GM19025 (cell line): ENCODE measurements around the gene SYNE1.
"Not testable (repeated sequence)": the region's sequence is repeated elsewhere in the genome, so short reads cannot be mapped to it uniquely, and the experiment has no call there.

Experiments
- ATAC-seq: cut with Tn5 transposase; IDR thresholded peaks from one replicate; pipeline ENCODE4 v1.9.1; 2021; ENCODE audit warnings: mild to moderate bottlenecking, low read depth, moderate library complexity; ENCODE audit not compliant: unreplicated experiment

Gene SYNE1

GRCh38 chr6:152089992-152090391, 547.2 kb downstream of the SYNE1 start:
- no peak for ATAC-seq

GRCh38 chr6:152087701-152088100, 549.5 kb downstream of the SYNE1 start:
- no peak for ATAC-seq

- ATAC-seq, result no peak
These were observed 550.1 kb downstream of the SYNE1 start for GRCh38 chr6:152087096-152087495.

- ATAC-seq, result no peak
These were observed 550.8 kb downstream of the SYNE1 start for GRCh38 chr6:152086223-152086873.

- no peak for ATAC-seq
These were observed 551.7 kb downstream of the SYNE1 start for GRCh38 chr6:152085451-152085921.

GRCh38 chr6:152078804-152079203, 558.4 kb downstream of the SYNE1 start:
- no peak for ATAC-seq

GRCh38 chr6:152078001-152078400, 559.2 kb downstream of the SYNE1 start:
- ATAC-seq, result no peak

- ATAC-seq, result not testable (repeated sequence)
These were observed 560.9 kb downstream of the SYNE1 start for GRCh38 chr6:152076242-152076641.

- ATAC-seq, result no peak
These were observed 565.3 kb downstream of the SYNE1 start for GRCh38 chr6:152071843-152072242.
